Adrenal gland (tissue), 12 donors: ENCODE data around the gene ZSCAN5A. TPM values are rescaled to one million over a fixed set of nuclear protein-coding genes. Genes with fewer than 3 reads are reported as not detected.

Experiments
- DNase-seq, 7 donors: peaks; one replicate each; pipeline ENCODE4 v3.0.0-alpha.2; 2019 to 2020
- H3K27ac ChIP-seq, 5 donors: fragments of 200-600 bp; sonication (generic) in 4 of 5; 1 replicate in 3 of 5; 2 replicates in 2 of 5; pipeline versions ENCODE4 v1.5.1 to v1.8.0; 2016 to 2020; ENCODE audit warnings: mild to moderate bottlenecking in 1 of 5
- H3K27me3 ChIP-seq: fragments of 200-600 bp; 2 replicates; pipeline ENCODE4 v1.8.0; 2021
- H3K36me3 ChIP-seq, 2 donors: fragments of 200-600 bp; replicated peaks in 1 of 2; 1 replicate in 1 of 2; 2 replicates in 1 of 2; pipeline versions ENCODE4 v1.5.1 to v1.8.0; 2018 to 2022
- H3K4me1 ChIP-seq, 2 donors: fragments of 200-600 bp; replicated peaks in 1 of 2; 1 replicate in 1 of 2; 2 replicates in 1 of 2; pipeline versions ENCODE4 v1.5.1 to v1.8.0; 2018 to 2021
- H3K4me3 ChIP-seq, 4 donors: fragments of 200-600 bp; sonication (generic) in 3 of 4; one replicate each; pipeline ENCODE4 v1.5.1; 2016 to 2018
- H3K9me3 ChIP-seq, 3 donors: fragments of 200-600 bp; sonication (generic) in 1 of 3; replicated peaks in 1 of 3; 1 replicate in 2 of 3; 2 replicates in 1 of 3; pipeline versions ENCODE4 v1.5.1 to v1.8.0; 2016 to 2021
- CTCF ChIP-seq, 6 experiments: fragments of 450-650 bp in 4 of 6; fragments of 200-600 bp in 2 of 6; sonication (generic) in 1 of 6; IDR thresholded peaks; 1 replicate in 5 of 6; 2 replicates in 1 of 6; pipeline versions ENCODE4 v1.5.1 to v1.8.0; 2016 to 2021; ENCODE audit warnings: antibody characterized with exemption in 6 of 6, mild to moderate bottlenecking in 2 of 6, moderate library complexity in 1 of 6
- POLR2A ChIP-seq, 2 donors: fragments of 450-650 bp; IDR thresholded peaks; one replicate each; pipeline ENCODE4 v1.6.1; 2017; ENCODE audit warnings: antibody characterized with exemption in 2 of 2, mild to moderate bottlenecking in 2 of 2, moderate library complexity in 1 of 2
- WGBS, 4 donors: extraction: QIAGEN DNeasy Blood & Tissue Kit in 2 of 4; methylation state at CpG; one replicate each; pipeline versions ENCODE4 v1.1.5 to v1.1.7; 2013 to 2017; 5-methylcytosine and 5-hydroxymethylcytosine counted together
- intact Hi-C, 2 donors: fragments of 100-400 bp; cut with DNase I; formaldehyde crosslinking; loops; one replicate each; pipeline versions ENCODE4 v1.14.1 to v1.15.0; 2022 to 2023
- polyA plus RNA-seq, 3 donors: library from polyadenylated mRNA; stranded (reverse); fragments of 200-250 nt in 2 of 3; fragments of 350-450 nt in 1 of 3; fragmentation: Illumina TruSeq in 1 of 3; extraction: RNeasy Lipid Tissue Mini Kit (QIAGEN cat#74804) in 1 of 3; gene quantifications; one replicate each; pipeline ENCODE4 v1.2.3, GENCODE V29; 2013 to 2014
- total RNA-seq, 9 donors: library from RNA; depleted of rRNA in 4 of 9; stranded (reverse); fragments of >200 nt in 4 of 9; fragments of 120-200 nt in 1 of 9; fragmentation: NEBNext Ultra II Directional in 1 of 9; extraction: Animal tissue kit (Norgen Biotek cat#: 25700) in 1 of 9; gene quantifications; one replicate each; pipeline versions ENCODE4 v1.1.0 to v1.2.4, GENCODE V29; 2013 to 2023
- donor health status: healthy with polysubstance abuse.
- donor health status: Bipolar disorder and iron deficiency.
- donor health status: DM: yes; HTN: yes; CAD: no.
- donor health status: DM: no; HTN: no; CAD: no.
- donor health status: DM: no; HTN: no; CAD: no.
- donor health status: DM: yes; HTN: yes; CAD: no.

ZSCAN5A gene
- total and polyA plus RNA-seq, 12 donors: 4.5 to 20.1 (median 8.1) TPM

GRCh38 chr19:56282809-56283208, 31.8 kb downstream of the ZSCAN5A start:
- TF ChIP-seq POLR2A (IDR thresholded peaks at IDR 0.05): no peak
- no peak for TF ChIP-seq CTCF (IDR thresholded peaks at IDR 0.05)
- no peak overlapping the region for H3K27ac ChIP-seq
- no peaks in the 10 kb centered on the region for H3K27me3 ChIP-seq
- no peak overlapping the region for H3K4me3 ChIP-seq
- 95 to 97% (median 96%) methylated on average over 4 of the region's 4 CpGs for WGBS, 4 donors
- no peaks in the 10 kb centered on the region for H3K4me1 ChIP-seq
- no peaks in the 10 kb centered on the region for H3K9me3 ChIP-seq
- no peaks in the 10 kb centered on the region for H3K36me3 ChIP-seq
- intact Hi-C loops: no loop called here
- no peak for DNase-seq

GRCh38 chr19:56273563-56274117, 41.0 kb downstream of the ZSCAN5A start:
- peaks cover 0 to 14% of the 10 kb centered on the region in 2 donors for H3K4me1 ChIP-seq
- no peaks in the 10 kb centered on the region for H3K9me3 ChIP-seq
- no peak for DNase-seq
- no peaks in the 10 kb centered on the region for H3K27me3 ChIP-seq
- no peak overlapping the region for H3K27ac ChIP-seq
- WGBS, 4 donors: 46 to 62% (median 54%) methylated on average over 6 of the region's 6 CpGs
- TF ChIP-seq POLR2A (IDR thresholded peaks at IDR 0.05): no peak
- TF ChIP-seq CTCF (IDR thresholded peaks at IDR 0.05): no peak
- intact Hi-C loops: no loop called here
- H3K4me3 ChIP-seq: no peak overlapping the region
- H3K36me3 ChIP-seq: no peaks in the 10 kb centered on the region

DNA sequence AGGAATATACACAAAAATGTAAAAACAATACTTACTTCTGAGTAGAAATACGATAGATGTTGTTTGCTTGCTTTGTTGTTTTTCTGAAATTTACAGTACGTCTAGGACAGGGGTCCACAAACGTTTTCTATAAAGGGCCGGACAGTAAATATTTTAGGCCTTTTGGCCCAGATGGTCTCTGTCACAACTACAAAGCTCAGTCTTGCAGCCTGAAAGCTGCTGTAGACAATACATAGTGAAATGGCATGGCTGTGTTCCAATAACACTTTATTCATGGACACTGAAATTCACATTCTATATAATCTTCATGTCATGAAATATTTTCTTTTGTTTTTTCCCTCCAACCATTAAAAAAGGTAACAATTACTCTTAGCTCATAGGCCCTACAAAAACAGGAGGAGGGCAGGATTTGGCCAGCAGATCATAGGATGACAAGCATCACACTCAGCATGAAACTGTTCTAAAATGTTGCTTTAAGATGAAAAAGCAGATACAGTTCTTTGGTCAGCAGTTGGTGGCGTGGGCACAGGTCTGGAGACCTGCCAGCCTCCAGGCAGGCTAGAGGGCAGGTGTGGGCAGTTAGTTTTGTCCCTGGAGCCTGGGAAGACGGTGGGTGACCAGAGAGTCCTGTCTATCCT, 42.4 kb downstream of the ZSCAN5A start, which contains the start of gene EDDM13:
Gene EDDM13 (plus strand): TSS at position 588 of the 638 bp plus-strand sequence. CDS start 87 bp downstream, outside the sequence.
- H3K27me3 ChIP-seq: no peaks in the 10 kb centered on the region
- no peaks in the 10 kb centered on the region for H3K9me3 ChIP-seq
- 88 to 94% (median 91%) methylated on average over 6 of the region's 6 CpGs for WGBS, 4 donors

GRCh38 chr19:56271151-56271550, 43.5 kb downstream of the ZSCAN5A start:
- H3K27me3 ChIP-seq: no peaks in the 10 kb centered on the region
- no peak overlapping the region for H3K4me3 ChIP-seq
- TF ChIP-seq POLR2A (IDR thresholded peaks at IDR 0.05): no peak
- TF ChIP-seq CTCF (IDR thresholded peaks at IDR 0.05): no peak
- H3K4me1 ChIP-seq: peaks cover 0 to 14% of the 10 kb centered on the region in 2 donors
- H3K9me3 ChIP-seq: no peaks in the 10 kb centered on the region
- no peak for DNase-seq
- intact Hi-C loops: no loop called here
- no peaks in the 10 kb centered on the region for H3K36me3 ChIP-seq
- 63 to 83% (median 70%) methylated on average over 6 of the region's 6 CpGs for WGBS, 4 donors
- peak overlapping the region in 2 of 5 donors; percentile 20 to 56 for H3K27ac ChIP-seq

More for the DNA sequence above, 42.4 kb downstream of the ZSCAN5A start, which contains the start of gene EDDM13:
- H3K27ac ChIP-seq: no peak within 1 kb of the TSS
- TF ChIP-seq CTCF (IDR thresholded peaks at IDR 0.05): no peak
- TF ChIP-seq POLR2A (IDR thresholded peaks at IDR 0.05): no peak
- intact Hi-C loops: no loop called here
- H3K4me1 ChIP-seq: peaks cover 0 to 14% of the 10 kb centered on the region in 2 donors
- H3K36me3 ChIP-seq: no peaks in the 10 kb centered on the region
- no peak for DNase-seq
- H3K4me3 ChIP-seq: no peak within 1 kb of the TSS
